Thyroid gland (tissue), 4 donors: ENCODE results near the gene LPCAT1.

Experiments
- POLR2A ChIP-seq, 2 donors: fragments of 450-650 bp; IDR thresholded peaks; one replicate each; pipeline ENCODE4 v1.6.1; 2017; ENCODE audit warnings: antibody characterized with exemption in 2 of 2, mild to moderate bottlenecking in 2 of 2, moderate library complexity in 1 of 2
- TF ChIP-seq, protein P1 (sequence below), 6 experiments: fragments of 200-600 bp in 3 of 6; fragments of 450-650 bp in 3 of 6; sonication (generic) in 3 of 6; IDR thresholded peaks; one replicate each; pipeline ENCODE4 v1.5.1; 2016 to 2019; ENCODE audit warnings: antibody characterized with exemption in 6 of 6, mild to moderate bottlenecking in 2 of 6, inconsistent platforms in 1 of 6, moderate library complexity in 1 of 6

DNA sequence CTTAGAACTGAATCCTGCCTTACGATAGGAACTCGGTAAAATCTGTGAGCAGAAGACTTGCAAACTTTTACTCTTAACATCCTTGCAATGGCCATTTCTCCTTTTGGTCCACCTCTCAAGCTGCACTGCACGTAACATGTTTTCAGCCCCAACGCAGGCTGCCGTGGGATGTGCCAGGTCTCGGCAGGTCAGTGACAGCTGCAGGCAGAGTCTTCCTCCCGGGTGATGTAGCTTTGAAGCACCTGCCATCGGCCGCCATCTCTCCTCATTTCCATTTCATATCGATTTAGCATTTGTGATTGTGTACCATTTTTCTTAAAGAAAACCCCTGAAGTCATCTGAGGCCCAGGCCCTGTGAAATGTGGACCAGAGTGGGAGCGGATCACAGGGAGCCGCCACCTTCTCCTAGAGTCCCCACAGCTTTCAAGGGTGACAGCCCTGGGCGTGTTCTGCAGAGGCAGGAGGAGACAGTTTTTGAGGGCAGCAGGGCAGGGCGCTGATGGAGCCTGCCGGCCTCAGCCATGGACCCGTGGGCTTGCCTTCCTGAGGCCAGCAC, 25.8 kb upstream of the LPCAT1 start:
- TF ChIP-seq, protein P1, sequence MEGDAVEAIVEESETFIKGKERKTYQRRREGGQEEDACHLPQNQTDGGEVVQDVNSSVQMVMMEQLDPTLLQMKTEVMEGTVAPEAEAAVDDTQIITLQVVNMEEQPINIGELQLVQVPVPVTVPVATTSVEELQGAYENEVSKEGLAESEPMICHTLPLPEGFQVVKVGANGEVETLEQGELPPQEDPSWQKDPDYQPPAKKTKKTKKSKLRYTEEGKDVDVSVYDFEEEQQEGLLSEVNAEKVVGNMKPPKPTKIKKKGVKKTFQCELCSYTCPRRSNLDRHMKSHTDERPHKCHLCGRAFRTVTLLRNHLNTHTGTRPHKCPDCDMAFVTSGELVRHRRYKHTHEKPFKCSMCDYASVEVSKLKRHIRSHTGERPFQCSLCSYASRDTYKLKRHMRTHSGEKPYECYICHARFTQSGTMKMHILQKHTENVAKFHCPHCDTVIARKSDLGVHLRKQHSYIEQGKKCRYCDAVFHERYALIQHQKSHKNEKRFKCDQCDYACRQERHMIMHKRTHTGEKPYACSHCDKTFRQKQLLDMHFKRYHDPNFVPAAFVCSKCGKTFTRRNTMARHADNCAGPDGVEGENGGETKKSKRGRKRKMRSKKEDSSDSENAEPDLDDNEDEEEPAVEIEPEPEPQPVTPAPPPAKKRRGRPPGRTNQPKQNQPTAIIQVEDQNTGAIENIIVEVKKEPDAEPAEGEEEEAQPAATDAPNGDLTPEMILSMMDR (IDR thresholded peaks at IDR 0.05) = no peak
- no peak for TF ChIP-seq POLR2A (IDR thresholded peaks at IDR 0.05)
